ENCODE measurements around the gene TNFRSF18. TPM values are rescaled to one million over a fixed set of nuclear protein-coding genes. Genes with fewer than 3 reads are reported as not detected.

The TNFRSF18 gene
- total RNA-seq, 2 experiments from 2014 or later = 126 to 135 TPM

DNA sequence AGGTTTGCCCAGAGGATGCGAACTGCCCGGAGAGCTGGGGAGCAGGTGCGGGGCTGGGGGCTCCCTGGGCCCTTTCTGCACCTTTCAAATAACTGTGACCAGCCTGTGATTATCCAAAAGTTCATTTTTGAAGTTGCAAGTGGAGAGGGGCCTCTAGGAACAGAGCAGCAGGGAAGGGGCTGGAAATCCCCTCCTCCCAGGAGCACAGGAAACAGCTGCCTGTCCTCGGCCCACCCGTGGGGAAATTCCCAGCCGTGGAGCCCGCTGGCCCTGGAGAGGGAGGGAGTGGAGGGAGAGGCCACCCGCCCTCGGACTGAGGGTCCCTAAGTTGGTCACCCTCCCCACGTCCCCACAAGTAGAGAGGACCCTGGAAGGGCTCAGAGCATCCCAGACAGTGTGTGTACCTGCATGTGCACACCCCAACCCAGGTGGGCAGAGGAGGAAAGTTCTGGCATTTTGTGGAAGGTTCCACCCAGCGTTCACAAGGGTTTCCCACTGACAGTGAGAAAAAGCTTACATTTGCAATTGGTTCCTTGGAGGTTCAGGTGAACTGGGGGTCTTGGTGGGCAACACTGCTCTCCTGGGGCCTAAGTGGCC, 8.8 kb upstream of the TNFRSF18 start:
- H3K27ac Mint-ChIP-seq = peak overlapping the region; percentile 69
- DNase-seq (no peak), ATAC-seq (no peak)
- intact Hi-C loops (cut with micrococcal nuclease) = no loop called here
- H3K9me3 Mint-ChIP-seq = no peaks in the 10 kb centered on the region
- H3K4me1 Mint-ChIP-seq (ENCODE audit: low read depth) = peaks cover 49% of the 10 kb centered on the region
- ChIA-PET CTCF (interaction anchor here (1.2 kb wide), 1 partner anchor 16 kb away, joined by 4 read pairs; no protein-coding TSS in a partner anchor), POLR2A (interaction anchor here (1.0 to 8.4 kb wide), 5 partner anchors 9 to 20 kb away, joined by 3 to 64 read pairs (median 5); partner anchors contain the start of genes B3GALT6, SDF4 and TNFRSF18)
- H3K36me3 Mint-ChIP-seq (ENCODE audit: low read depth) = peaks cover 30% of the 10 kb centered on the region
- TF ChIP-seq, protein P1, sequence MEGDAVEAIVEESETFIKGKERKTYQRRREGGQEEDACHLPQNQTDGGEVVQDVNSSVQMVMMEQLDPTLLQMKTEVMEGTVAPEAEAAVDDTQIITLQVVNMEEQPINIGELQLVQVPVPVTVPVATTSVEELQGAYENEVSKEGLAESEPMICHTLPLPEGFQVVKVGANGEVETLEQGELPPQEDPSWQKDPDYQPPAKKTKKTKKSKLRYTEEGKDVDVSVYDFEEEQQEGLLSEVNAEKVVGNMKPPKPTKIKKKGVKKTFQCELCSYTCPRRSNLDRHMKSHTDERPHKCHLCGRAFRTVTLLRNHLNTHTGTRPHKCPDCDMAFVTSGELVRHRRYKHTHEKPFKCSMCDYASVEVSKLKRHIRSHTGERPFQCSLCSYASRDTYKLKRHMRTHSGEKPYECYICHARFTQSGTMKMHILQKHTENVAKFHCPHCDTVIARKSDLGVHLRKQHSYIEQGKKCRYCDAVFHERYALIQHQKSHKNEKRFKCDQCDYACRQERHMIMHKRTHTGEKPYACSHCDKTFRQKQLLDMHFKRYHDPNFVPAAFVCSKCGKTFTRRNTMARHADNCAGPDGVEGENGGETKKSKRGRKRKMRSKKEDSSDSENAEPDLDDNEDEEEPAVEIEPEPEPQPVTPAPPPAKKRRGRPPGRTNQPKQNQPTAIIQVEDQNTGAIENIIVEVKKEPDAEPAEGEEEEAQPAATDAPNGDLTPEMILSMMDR (IDR thresholded peaks at IDR 0.05) = no peak
- H3K27me3 Mint-ChIP-seq = no peaks in the 10 kb centered on the region
- peak overlapping the region; percentile 76 for H3K4me3 Mint-ChIP-seq

DNA sequence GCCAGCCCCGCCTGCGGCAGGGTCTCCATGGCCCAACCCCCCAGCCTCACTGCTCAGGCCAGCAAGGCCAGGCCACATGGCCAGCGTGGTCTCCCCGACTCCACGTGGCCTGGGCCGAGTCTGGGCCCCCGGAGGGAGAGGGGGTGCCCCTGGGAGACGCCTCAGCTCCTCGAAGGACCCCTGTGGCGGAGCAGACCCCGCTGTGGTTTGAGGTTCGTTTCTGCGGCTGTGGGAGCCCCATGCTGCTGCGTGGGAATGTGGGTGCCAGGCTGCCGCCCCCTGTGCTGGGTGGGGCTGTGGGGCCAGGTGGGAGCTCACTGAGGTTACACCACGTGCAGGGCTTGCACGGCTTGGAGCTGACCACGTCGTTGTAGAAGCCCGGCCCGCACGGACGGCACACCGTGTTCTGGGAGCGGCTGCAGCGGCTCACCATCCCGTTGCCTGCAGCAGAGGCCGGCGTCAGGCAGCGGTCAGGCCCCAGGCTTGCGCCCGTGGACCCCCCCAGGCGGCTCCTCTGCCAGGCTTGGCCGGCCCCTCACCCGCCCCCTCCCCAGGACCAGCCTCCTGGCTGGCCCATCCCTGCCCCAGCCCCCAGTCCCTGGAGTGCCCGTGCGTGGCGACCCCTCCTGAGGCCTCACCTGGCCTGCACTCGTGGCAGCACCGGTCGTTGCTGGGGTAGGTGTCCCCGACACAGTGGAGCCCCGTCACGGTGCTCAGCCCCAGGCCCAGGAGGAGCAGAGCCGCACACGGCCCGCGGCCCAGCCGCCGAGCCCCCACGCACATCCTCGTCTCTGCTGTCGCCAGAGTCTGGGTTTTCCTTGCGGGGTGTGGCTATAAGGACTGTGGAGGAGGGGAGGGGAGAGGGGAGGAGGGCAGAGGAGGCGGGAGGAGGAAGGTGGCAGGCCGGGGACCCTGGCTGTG, 7.2 kb upstream of the TNFRSF18 start, which contains the start of gene TNFRSF4:
TSS of gene TNFRSF4 (minus strand) at position 809 of the 921 bp plus-strand sequence. CDS start at position 783, 26 bp downstream.
- TF ChIP-seq, protein P1 (IDR thresholded peaks at IDR 0.05) = no peak
- Mint-ChIP-seq H3K27me3 (no peaks in the 10 kb centered on the region), H3K36me3 (ENCODE audit: low read depth) (peaks cover 35% of the 10 kb centered on the region), H3K9me3 (no peaks in the 10 kb centered on the region), H3K4me1 (ENCODE audit: low read depth) (peaks cover 53% of the 10 kb centered on the region), H3K4me3 (peak within 1 kb of the TSS; percentile 76), H3K27ac (peak within 1 kb of the TSS; percentile 79)
- intact Hi-C loops (cut with micrococcal nuclease) = no loop called here
- DNase-seq (peak; percentile 51), ATAC-seq (peak; percentile 19)
- CTCF ChIA-PET = interaction anchor here (1.7 kb wide), 1 partner anchor 91 kb away, joined by 6 read pairs; no protein-coding TSS in a partner anchor
- POLR2A ChIA-PET = interaction anchor here (0.8 to 8.4 kb wide), 8 partner anchors 7 to 194 kb away, joined by 3 to 64 read pairs (median 4); partner anchors contain the start of genes B3GALT6, SDF4 and TNFRSF18

DNA sequence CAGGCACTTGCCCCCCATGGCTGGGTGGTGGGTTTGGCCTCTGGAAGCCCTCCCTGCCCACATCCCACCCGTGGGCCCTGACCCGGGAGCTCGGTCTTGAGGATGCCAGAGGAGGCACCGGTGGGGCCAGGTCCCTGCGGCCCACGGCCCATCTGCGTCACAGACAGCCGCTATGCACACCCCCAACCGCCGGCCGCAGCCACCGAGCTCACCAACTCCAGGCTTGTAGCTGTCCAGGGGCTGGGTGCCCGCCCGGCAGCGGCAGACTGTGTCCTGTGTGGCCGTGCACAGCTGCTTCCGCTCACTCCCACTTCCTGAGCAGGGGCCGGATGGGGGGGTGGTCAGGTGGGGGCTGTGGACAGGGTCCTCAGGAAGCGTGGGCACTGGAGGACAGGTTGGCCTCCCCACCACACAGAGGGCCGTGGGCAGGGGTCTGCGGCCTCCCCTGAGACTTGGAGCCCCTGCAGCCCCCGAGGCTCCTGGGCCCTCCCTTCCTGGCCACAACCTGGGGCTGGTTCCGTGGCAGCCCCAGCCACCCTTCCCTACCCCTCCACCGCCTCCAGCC, 6.5 kb upstream of the TNFRSF18 start:
- peaks cover 29% of the 10 kb centered on the region for H3K36me3 Mint-ChIP-seq (ENCODE audit: low read depth)
- TF ChIP-seq, protein P1 (IDR thresholded peaks at IDR 0.05) = no peak
- ATAC-seq (peak; percentile 3), DNase-seq (peak; percentile 74)
- no peaks in the 10 kb centered on the region for H3K27me3 Mint-ChIP-seq
- H3K4me3 Mint-ChIP-seq = peak overlapping the region; percentile 76
- intact Hi-C loops (cut with micrococcal nuclease) = no loop called here
- H3K4me1 Mint-ChIP-seq (ENCODE audit: low read depth) = peaks cover 53% of the 10 kb centered on the region
- H3K27ac Mint-ChIP-seq = peak overlapping the region; percentile 52
- CTCF ChIA-PET = interaction anchor here (1.7 kb wide), 1 partner anchor 90 kb away, joined by 6 read pairs; no protein-coding TSS in a partner anchor
- POLR2A ChIA-PET = interaction anchor here (0.8 to 8.4 kb wide), 8 partner anchors 8 to 195 kb away, joined by 3 to 64 read pairs (median 4); partner anchors contain the start of genes B3GALT6 and SDF4
- no peaks in the 10 kb centered on the region for H3K9me3 Mint-ChIP-seq

DNA sequence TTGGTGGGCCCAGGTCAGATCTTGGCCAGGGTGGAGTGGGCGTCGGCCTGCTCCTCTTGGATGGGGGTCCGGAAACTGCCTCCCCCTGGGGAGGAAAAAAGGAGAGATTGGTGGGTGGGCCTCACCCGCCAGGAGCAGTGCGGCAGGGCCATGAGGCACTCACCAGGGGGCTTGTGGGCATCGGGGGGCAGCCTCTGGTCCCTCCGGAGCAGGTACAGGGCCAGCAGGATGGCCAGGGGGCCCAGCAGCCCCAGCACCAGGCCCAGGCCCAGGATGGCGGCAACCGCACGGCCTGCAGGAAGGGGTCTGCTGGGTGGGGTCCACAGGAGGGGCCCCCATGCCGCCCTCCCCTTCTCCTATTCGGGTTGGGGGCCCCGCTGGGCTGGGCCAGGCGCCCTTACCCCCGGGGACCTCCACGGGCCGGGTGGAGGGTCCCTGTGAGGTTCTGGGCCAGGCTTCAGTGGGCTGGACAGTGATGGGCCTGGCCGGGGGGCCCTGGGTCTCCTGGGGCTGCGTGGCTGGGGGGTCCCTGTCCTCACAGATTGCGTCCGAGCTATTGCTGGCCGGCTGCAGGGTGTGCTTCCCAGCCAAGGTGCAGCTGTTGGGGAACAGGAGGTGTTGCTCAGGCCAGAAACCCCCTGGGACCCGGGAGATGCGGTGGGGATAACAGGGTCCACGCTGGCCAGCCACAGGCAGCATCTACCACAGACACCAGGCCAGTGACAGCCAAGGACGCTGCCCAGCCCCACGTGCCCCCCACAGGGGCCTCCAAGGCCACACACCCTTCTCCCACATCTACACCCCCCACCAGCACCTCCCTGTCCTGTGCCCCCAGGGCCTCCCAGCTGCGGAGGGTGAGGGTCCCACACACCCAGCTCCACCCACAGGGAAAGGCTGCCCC, 5.4 kb upstream of the TNFRSF18 start:
- Mint-ChIP-seq H3K4me3 (peak overlapping the region; percentile 76), H3K27ac (peak overlapping the region; percentile 52), H3K27me3 (no peaks in the 10 kb centered on the region), H3K9me3 (no peaks in the 10 kb centered on the region), H3K36me3 (ENCODE audit: low read depth) (peaks cover 21% of the 10 kb centered on the region), H3K4me1 (ENCODE audit: low read depth) (peaks cover 52% of the 10 kb centered on the region)
- intact Hi-C loops (cut with micrococcal nuclease) = no loop called here
- TF ChIP-seq, protein P1 (IDR thresholded peaks at IDR 0.05) = no peak
- no peak for ATAC-seq
- CTCF ChIA-PET = interaction anchor here (1.7 kb wide), 1 partner anchor 89 kb away, joined by 6 read pairs; no protein-coding TSS in a partner anchor
- no peak for DNase-seq
- POLR2A ChIA-PET = interaction anchor here (0.9 to 8.4 kb wide), 3 partner anchors 9 to 22 kb away, joined by 4 to 64 read pairs (median 5); partner anchors contain the start of genes B3GALT6 and SDF4

Data from activated CD8-positive, alpha-beta T cell treated with anti-CD3 and anti-CD28 coated beads for 36 hours (primary cell).